Activated gamma-delta T cell treated with anti-CD3 and anti-CD28 coated beads, Interleukin-2, amount 50 U/mL, for 16 hours (primary cell): ENCODE measurements around the gene TATDN2.

ENCODE experiments used
- DNase-seq: peaks from one replicate; pipeline ENCODE4 v3.0.0-alpha.2; 2020; ENCODE audit warnings: low read depth

Gene TATDN2

GRCh38 chr3:10248184-10248983 is at the start of gene TATDN2:
Gene TATDN2 (plus strand): TSS chr3:10248459. CDS start chr3:10249201, 742 bp downstream.
- peak; percentile 89 for DNase-seq

GRCh38 chr3:10198761-10199649 is 49.3 kb upstream of the TATDN2 start:
- peak; percentile 52 for DNase-seq

- DNase-seq: no peak
Measured at GRCh38 chr3:10204921-10205320, 43.3 kb upstream of the TATDN2 start.

- no peak for DNase-seq
Measured at GRCh38 chr3:10205451-10206165, 42.7 kb upstream of the TATDN2 start.

GRCh38 chr3:10206166-10206511 is 42.1 kb upstream of the TATDN2 start:
- DNase-seq: no peak

- no peak for DNase-seq
Measured at GRCh38 chr3:10213156-10213792, 35.0 kb upstream of the TATDN2 start.

- DNase-seq: no peak
Measured at GRCh38 chr3:10215578-10216368, 32.5 kb upstream of the TATDN2 start.

- no peak for DNase-seq
Measured at GRCh38 chr3:10217359-10217758, 30.9 kb upstream of the TATDN2 start.

- DNase-seq: no peak
Measured at GRCh38 chr3:10219737-10220136, 28.5 kb upstream of the TATDN2 start.

- peak; percentile 38 for DNase-seq
Measured at GRCh38 chr3:10223676-10224639, 24.3 kb upstream of the TATDN2 start.

GRCh38 chr3:10224794-10225665 is 23.2 kb upstream of the TATDN2 start:
- DNase-seq: peak; percentile 54

GRCh38 chr3:10226293-10226692 is 22.0 kb upstream of the TATDN2 start:
- no peak for DNase-seq

GRCh38 chr3:10228248-10228950 is 19.9 kb upstream of the TATDN2 start:
- no peak for DNase-seq

- DNase-seq: no peak
Measured at GRCh38 chr3:10229576-10229975, 18.7 kb upstream of the TATDN2 start.

- DNase-seq: no peak
Measured at GRCh38 chr3:10232137-10232536, 16.1 kb upstream of the TATDN2 start.

- DNase-seq: no peak
Measured at GRCh38 chr3:10233988-10234387, 14.3 kb upstream of the TATDN2 start.

- DNase-seq: no peak
Measured at GRCh38 chr3:10234526-10235230, 13.6 kb upstream of the TATDN2 start.

- DNase-seq: no peak
Measured at GRCh38 chr3:10235551-10235950, 12.7 kb upstream of the TATDN2 start.
